PC-9 (cell line): ENCODE results near the gene ITSN1. TPM values are rescaled to one million over a fixed set of nuclear protein-coding genes. Genes with fewer than 3 reads are reported as not detected.

ENCODE experiments used
- BruUV-seq: library from RNA; stranded (reverse); fragments of 400-500 nt; replicated peaks from 2 replicates; lab custom pipeline; 2021; lab: Mats Ljungman, UMichigan
- CTCF ChIA-PET: fragments of 300-600 bp; sonication (Branson Sonifier 250); formaldehyde crosslinking; loops from one replicate; lab custom pipeline; 2022; ENCODE audit warnings: antibody characterized with exemption; lab: Charles Lee
- POLR2A ChIA-PET: fragments of 300-600 bp; sonication (Branson Sonifier 250); formaldehyde crosslinking; loops from one replicate; lab custom pipeline; 2022; ENCODE audit warnings: antibody characterized with exemption; ENCODE audit not compliant: unreplicated experiment; lab: Charles Lee
- DNase-seq, 2 experiments: peaks; one replicate each; pipeline versions ENCODE4 v3.0.0 to v3.0.0-alpha.2; 2015 to 2022; ENCODE audit warnings: mixed read lengths in 1 of 2
- H2AFZ ChIP-seq: fragments of 200-600 bp; sonication (generic); 2 replicates; pipeline ENCODE4 v1.8.1; 2017; ENCODE audit warnings: antibody characterized with exemption
- H3F3A ChIP-seq: fragments of 200-600 bp; sonication (generic); 2 replicates; pipeline ENCODE4 v1.8.1; 2017; ENCODE audit warnings: antibody characterized with exemption, mild to moderate bottlenecking, low read depth; ENCODE audit not compliant: insufficient read depth
- H3K27ac ChIP-seq: fragments of 200-600 bp; sonication (generic); 2 replicates; pipeline ENCODE4 v1.6.1; 2016; ENCODE audit warnings: mixed run types
- H3K27me3 ChIP-seq: fragments of 200-600 bp; sonication (generic); 2 replicates; pipeline ENCODE4 v1.6.1; 2016; ENCODE audit warnings: low read depth, mixed run types; ENCODE audit not compliant: insufficient read depth
- H3K36me3 ChIP-seq: fragments of 200-600 bp; sonication (generic); 2 replicates; pipeline ENCODE4 v1.6.1; 2016; ENCODE audit warnings: low read depth, mixed run types
- H3K4me1 ChIP-seq: fragments of 200-600 bp; sonication (generic); replicated peaks from 2 replicates; pipeline ENCODE4 v1.6.1; 2016; ENCODE audit warnings: mixed run types; ENCODE audit not compliant: insufficient read depth
- H3K4me2 ChIP-seq: fragments of 200-600 bp; sonication (generic); 2 replicates; pipeline ENCODE4 v1.6.1; 2017; ENCODE audit warnings: mixed run types
- H3K4me3 ChIP-seq: fragments of 200-600 bp; sonication (generic); 2 replicates; pipeline ENCODE4 v1.6.1; 2016; ENCODE audit warnings: mixed run types
- H3K79me2 ChIP-seq: fragments of 200-600 bp; sonication (generic); 2 replicates; pipeline ENCODE4 v1.6.1; 2017; ENCODE audit warnings: low read depth, mixed run types
- H3K9me2 ChIP-seq: fragments of 200-600 bp; sonication (generic); 2 replicates; pipeline ENCODE4 v1.8.1; 2017; ENCODE audit warnings: mild to moderate bottlenecking; ENCODE audit not compliant: insufficient read depth
- H3K9me3 ChIP-seq: fragments of 200-600 bp; sonication (generic); 2 replicates; pipeline ENCODE4 v1.8.1; 2016; ENCODE audit warnings: low read depth; ENCODE audit not compliant: insufficient read depth
- H4K20me1 ChIP-seq: fragments of 200-600 bp; sonication (generic); 2 replicates; pipeline ENCODE4 v1.8.1; 2017; ENCODE audit not compliant: insufficient read depth
- CTCF ChIP-seq: fragments of 200-600 bp; sonication (generic); conservative IDR thresholded peaks from 2 replicates; pipeline ENCODE4 v1.6.1; 2017; ENCODE audit warnings: mixed run types, antibody characterized with exemption, mild to moderate bottlenecking, moderate library complexity
- EZH2 ChIP-seq: fragments of 200-600 bp; sonication (generic); IDR thresholded peaks from 2 replicates; pipeline ENCODE4 v1.8.0; 2017; ENCODE audit warnings: antibody characterized with exemption, low read depth
- intact Hi-C: fragments of 100-400 bp; cut with micrococcal nuclease; formaldehyde crosslinking; loops from one replicate; pipeline ENCODE4 v1.10.0; 2022; ENCODE audit not compliant: unreplicated experiment
- total RNA-seq: library from RNA; stranded (reverse); gene quantifications from 2 replicates; pipeline ENCODE4 v1.2.3, GENCODE V29; 2021

Gene ITSN1
- total RNA-seq, 1 experiment from 2014 or later, result 46.3 TPM

DNA sequence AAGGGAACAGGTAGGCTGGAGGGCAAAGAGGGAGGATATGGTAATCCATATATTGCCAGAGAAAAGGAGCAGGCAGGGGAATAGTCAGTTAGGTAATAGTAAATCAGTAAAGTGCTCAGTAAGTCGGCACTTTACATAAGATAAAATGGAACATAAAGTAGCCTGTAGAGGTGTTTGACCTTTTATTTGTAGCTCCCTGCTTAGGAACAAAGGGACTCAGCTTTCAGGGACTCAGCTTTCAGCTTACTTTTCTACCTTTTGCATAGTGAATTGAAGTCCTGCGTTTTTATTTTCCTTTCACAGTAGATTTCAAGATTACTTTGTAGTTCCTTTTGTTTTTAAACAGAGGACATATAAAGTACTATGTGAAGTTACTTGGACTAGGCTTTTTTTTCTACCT is 87.3 kb downstream of the ITSN1 start:
- H3K4me2 ChIP-seq, result no peak overlapping the region
- H3K4me3 ChIP-seq, result no peak overlapping the region
- H3K4me1 ChIP-seq, result no peaks in the 10 kb centered on the region
- no peaks in the 10 kb centered on the region for H4K20me1 ChIP-seq
- no peaks in the 10 kb centered on the region for H3K27me3 ChIP-seq
- no peaks in the 10 kb centered on the region for H3K36me3 ChIP-seq
- H2AFZ ChIP-seq, result no peak overlapping the region
- H3K27ac ChIP-seq, result no peak overlapping the region
- ChIA-PET CTCF (no interaction called here), POLR2A (no interaction called here)
- no peak for TF ChIP-seq CTCF
- no peak for TF ChIP-seq EZH2
- intact Hi-C loops, result no loop called here
- H3F3A ChIP-seq, result no peaks in the 10 kb centered on the region
- H3K9me2 ChIP-seq, result no peaks in the 10 kb centered on the region
- no TSS peak for BruUV-seq
- no peaks in the 10 kb centered on the region for H3K79me2 ChIP-seq
- H3K9me3 ChIP-seq, result no peaks in the 10 kb centered on the region
- no peak for DNase-seq

DNA sequence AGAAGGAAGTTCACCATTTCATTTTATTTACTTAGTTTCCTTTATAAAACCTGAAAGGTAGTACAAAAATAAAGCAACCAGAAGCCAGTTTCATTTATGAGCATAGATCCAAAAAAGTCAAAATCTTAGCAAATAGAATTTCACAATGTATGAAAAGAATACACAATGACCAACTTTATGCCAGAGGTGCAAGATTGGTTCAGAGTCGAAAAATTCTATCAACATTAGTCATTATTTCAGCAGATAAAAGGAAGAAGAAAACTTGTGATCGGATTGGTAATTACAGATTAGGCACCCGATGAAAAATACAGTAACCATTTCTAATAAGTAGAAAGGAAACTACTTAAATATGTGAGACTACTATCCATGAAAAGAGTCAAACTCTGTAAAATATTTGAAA is 89.1 kb downstream of the ITSN1 start:
- H4K20me1 ChIP-seq, result no peaks in the 10 kb centered on the region
- no peak for DNase-seq

GRCh38 chr21:33732038-33732437 is 89.7 kb downstream of the ITSN1 start:
- POLR2A ChIA-PET, result no interaction called here
- BruUV-seq, result no TSS peak

More for the DNA sequence above, 89.1 kb downstream of the ITSN1 start:
- Histone ChIP-seq H3F3A (no peaks in the 10 kb centered on the region), H3K79me2 (no peaks in the 10 kb centered on the region), H3K4me1 (no peaks in the 10 kb centered on the region), H3K9me2 (no peaks in the 10 kb centered on the region), H3K9me3 (no peaks in the 10 kb centered on the region), H3K27ac (no peak overlapping the region), H3K27me3 (no peaks in the 10 kb centered on the region), H3K4me3 (no peak overlapping the region), H2AFZ (no peak overlapping the region), H3K36me3 (no peaks in the 10 kb centered on the region), H3K4me2 (no peak overlapping the region)
- intact Hi-C loops, result no loop called here
- CTCF ChIA-PET, result no interaction called here
- no TSS peak for BruUV-seq
- TF ChIP-seq EZH2 (no peak), CTCF (no peak)
- POLR2A ChIA-PET, result no interaction called here

More at GRCh38 chr21:33732038-33732437, 89.7 kb downstream of the ITSN1 start:
- Histone ChIP-seq H3K4me1 (no peaks in the 10 kb centered on the region), H4K20me1 (no peaks in the 10 kb centered on the region), H3K27ac (no peak overlapping the region), H3K9me2 (no peaks in the 10 kb centered on the region), H2AFZ (no peak overlapping the region), H3K36me3 (no peaks in the 10 kb centered on the region), H3K4me2 (no peak overlapping the region), H3K9me3 (no peaks in the 10 kb centered on the region), H3K4me3 (no peak overlapping the region), H3K79me2 (no peaks in the 10 kb centered on the region), H3K27me3 (no peaks in the 10 kb centered on the region), H3F3A (no peaks in the 10 kb centered on the region)
- intact Hi-C loops, result no loop called here
- DNase-seq, result no peak
- CTCF ChIA-PET, result no interaction called here
- no peak for TF ChIP-seq CTCF
- no peak for TF ChIP-seq EZH2
